Natural killer cell (primary cell): ENCODE results near the gene NLRP1. TPM values are rescaled to one million over a fixed set of nuclear protein-coding genes. Genes with fewer than 3 reads are reported as not detected.

Experiments used
- ATAC-seq, 3 donors: fragments of 150-1000 bp in 2 of 3; fragments of 200-7000 bp in 1 of 3; cut with Tn5 transposase; 1 replicate in 1 of 3; 2 replicates in 2 of 3; pipeline ENCODE4 v1.10.0; 2021; ENCODE audit warnings: mild to moderate bottlenecking in 2 of 3, moderate library complexity in 2 of 3
- DNase-seq, 2 donors: peaks; one replicate each; pipeline versions ENCODE4 v3.0.0 to v3.0.0-alpha.2; 2013 to 2021; ENCODE audit warnings: mixed read lengths in 1 of 2
- H3K27ac ChIP-seq: one replicate; pipeline ENCODE4 v1.5.1; 2013; ENCODE audit warnings: mild to moderate bottlenecking, low read length
- H3K27me3 ChIP-seq: one replicate; pipeline ENCODE4 v1.6.1; 2013; ENCODE audit warnings: low read length; ENCODE audit not compliant: control insufficient read depth, insufficient read depth
- H3K36me3 ChIP-seq: one replicate; pipeline ENCODE4 v1.6.1; 2013; ENCODE audit warnings: low read length; ENCODE audit not compliant: control insufficient read depth, insufficient read depth
- H3K4me1 ChIP-seq: one replicate; pipeline ENCODE4 v1.6.1; 2013; ENCODE audit warnings: low read length; ENCODE audit not compliant: control insufficient read depth, insufficient read depth
- H3K4me3 ChIP-seq: one replicate; pipeline ENCODE4 v1.5.1; 2013; ENCODE audit warnings: low read length
- H3K9me3 ChIP-seq: one replicate; pipeline ENCODE4 v1.6.1; 2013; ENCODE audit warnings: low read length; ENCODE audit not compliant: control insufficient read depth, insufficient read depth
- H3K27ac Mint-ChIP-seq, 2 donors: one replicate each; pipeline ENCODE4 v1.8.0; 2022; ENCODE audit warnings: mild to moderate bottlenecking in 2 of 2, mixed read lengths in 2 of 2, moderate library complexity in 1 of 2
- H3K27me3 Mint-ChIP-seq, 2 donors: one replicate each; pipeline ENCODE4 v1.8.0; 2022; ENCODE audit warnings: low read depth in 2 of 2, mixed read lengths in 2 of 2
- H3K36me3 Mint-ChIP-seq: one replicate; pipeline ENCODE4 v1.8.0; 2022; ENCODE audit warnings: mixed read lengths
- H3K4me1 Mint-ChIP-seq, 2 donors: one replicate each; pipeline ENCODE4 v1.8.0; 2022; ENCODE audit warnings: mixed read lengths in 2 of 2
- H3K4me3 Mint-ChIP-seq: one replicate; pipeline ENCODE4 v1.8.0; 2022; ENCODE audit warnings: mild to moderate bottlenecking, moderate library complexity, mixed read lengths
- H3K9me3 Mint-ChIP-seq, 2 donors: one replicate each; pipeline ENCODE4 v1.8.0; 2022; ENCODE audit warnings: mixed read lengths in 2 of 2
- CTCF ChIP-seq: fragments of 200-600 bp; IDR thresholded peaks from one replicate; pipeline ENCODE4 v1.8.0; 2022; ENCODE audit warnings: antibody characterized with exemption
- WGBS: methylation state at CpG from one replicate; pipeline ENCODE4 v1.1.7; 2013; ENCODE audit warnings: missing lambda C conversion rate; ENCODE audit not compliant: insufficient coverage; 5-methylcytosine and 5-hydroxymethylcytosine counted together
- intact Hi-C: fragments of 100-400 bp; cut with micrococcal nuclease; formaldehyde crosslinking; loops from one replicate; pipeline ENCODE4 v1.14.2; 2022
- total RNA-seq, 4 donors: library from RNA; stranded (reverse); fragments of 120-200 nt in 1 of 4; gene quantifications; one replicate each; pipeline versions ENCODE4 v1.2.3 to v1.2.4, GENCODE V29; 2013 to 2022

Gene NLRP1
- total RNA-seq, 3 donors from 2014 or later (not counting 1 experiment from before 2014, with no cell fraction given), result 206 to 237 (median 209) TPM

DNA sequence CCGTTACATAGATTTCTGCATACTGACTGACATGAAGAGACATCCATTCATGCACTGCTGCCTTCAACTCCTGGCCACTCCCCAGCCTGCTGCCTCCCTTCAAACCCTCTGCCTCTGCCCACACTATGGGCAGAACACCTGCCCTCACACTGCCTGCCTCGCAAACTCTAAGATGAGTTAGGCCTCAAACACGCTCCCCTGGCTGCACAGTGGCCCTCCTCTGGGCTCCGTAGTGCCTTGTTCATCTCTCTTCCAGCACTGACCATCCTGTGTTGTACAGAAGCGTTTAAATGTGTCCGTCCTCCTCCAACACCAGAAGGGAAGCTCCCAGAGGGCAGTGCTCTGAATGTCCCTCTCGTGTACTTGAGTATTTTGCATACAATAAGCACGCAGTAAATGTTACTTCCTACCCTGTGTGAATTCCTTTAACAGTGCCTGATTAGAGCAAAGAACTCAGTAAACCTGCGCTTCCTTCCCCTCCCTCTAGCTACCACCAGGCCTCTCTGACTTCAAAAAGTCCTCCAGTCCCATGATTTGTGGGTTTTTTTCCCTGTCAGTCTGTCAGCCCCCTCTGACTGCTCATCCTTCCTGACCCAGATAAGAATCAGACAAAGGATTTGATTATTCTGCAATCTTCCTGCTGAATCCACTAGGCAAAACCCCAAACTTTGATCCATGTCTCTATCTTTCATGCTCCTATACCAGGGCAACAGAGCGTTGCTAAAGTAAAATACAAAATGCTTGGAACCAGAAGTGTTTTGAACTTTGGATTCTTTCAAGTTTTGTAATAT lies 119.4 kb downstream of the NLRP1 start:
- Mint-ChIP-seq H3K36me3 (no peaks in the 10 kb centered on the region), H3K9me3 (no peaks in the 10 kb centered on the region), H3K4me1 (peaks cover 30 to 38% of the 10 kb centered on the region in 2 donors), H3K27ac (peak overlapping the region in 1 of 2 donors; percentile 2), H3K27me3 (no peaks in the 10 kb centered on the region), H3K4me3 (no peak overlapping the region)
- intact Hi-C loops, result no loop called here
- H3K4me3 ChIP-seq, result no peak overlapping the region
- no peaks in the 10 kb centered on the region for H3K27me3 ChIP-seq
- no peak for TF ChIP-seq CTCF
- H3K9me3 ChIP-seq, result no peaks in the 10 kb centered on the region
- no peak overlapping the region for H3K27ac ChIP-seq
- peaks cover 3% of the 10 kb centered on the region for H3K36me3 ChIP-seq
- ATAC-seq (no peak), DNase-seq (no peak)
- WGBS, result 93% methylated on average over 9 of the region's 10 CpGs
- H3K4me1 ChIP-seq, result peaks cover 22% of the 10 kb centered on the region

Other genes starting within 250 kb of the NLRP1 start
- gene NUP88, start 164.8 kb downstream of the NLRP1 start, total RNA-seq, result 100 to 1,000 TPM; 112 to 136 (median 125) TPM
- 10 to 100 TPM; 61.8 to 87.7 (median 74.4) TPM for gene RPAIN, start 164.3 kb downstream of the NLRP1 start, total RNA-seq
- gene C1QBP, start 145.4 kb downstream of the NLRP1 start, total RNA-seq, result 10 to 100 TPM; 38.1 to 40.8 (median 40.0) TPM
- 1 to 10 TPM; 5.5 to 8.8 (median 7.7) TPM for gene DHX33, start 115.5 kb downstream of the NLRP1 start, total RNA-seq
- gene DERL2, start 98.3 kb downstream of the NLRP1 start, total RNA-seq, result 100 to 1,000 TPM in 1 of 3 donors, 10 to 100 TPM in 2; 86.0 to 105 (median 94.3) TPM
- gene MIS12, start 97.9 kb downstream of the NLRP1 start, total RNA-seq, result 10 to 100 TPM; 26.8 to 35.3 (median 29.3) TPM